T-cell (primary cell): ENCODE results near the gene LRRC4. TPM values are rescaled to one million over a fixed set of nuclear protein-coding genes. Genes with fewer than 3 reads are reported as not detected.
A peak's percentile ranks its signal among the peaks of the same experiment; 100 is the strongest.

ENCODE experiments used
- ATAC-seq, 4 experiments: fragments of 200-7000 bp in 3 of 4; fragments of 150-1000 bp in 1 of 4; cut with Tn5 transposase; replicated peaks in 1 of 4; 1 replicate in 3 of 4; 2 replicates in 1 of 4; pipeline ENCODE4 v1.10.0; 2021; ENCODE audit warnings: moderate library complexity in 3 of 4, mild to moderate bottlenecking in 2 of 4, moderate number of reproducible peaks in 1 of 4
- CTCF ChIA-PET, 2 donors: fragments of 300-600 bp; sonication (Branson Sonifier 250); formaldehyde crosslinking; loops; one replicate each; lab custom pipeline; 2022; ENCODE audit warnings: antibody characterized with exemption in 2 of 2; lab: Charles Lee
- POLR2A ChIA-PET, 2 donors: fragments of 300-600 bp; sonication (Branson Sonifier 250); formaldehyde crosslinking; loops; one replicate each; lab custom pipeline; 2022; ENCODE audit warnings: antibody characterized with exemption in 2 of 2; lab: Charles Lee
- DNase-seq, 35 experiments: peaks; one replicate each; pipeline versions ENCODE4 v3.0.0 to v3.0.0-alpha.2; 2013 to 2023
- H3K27ac ChIP-seq: one replicate; pipeline ENCODE4 v1.5.1; 2013; ENCODE audit warnings: low read length
- H3K27me3 ChIP-seq, 2 experiments: replicated peaks in 1 of 2; 1 replicate in 1 of 2; 2 replicates in 1 of 2; pipeline versions ENCODE4 v1.6.1 to v1.7.0; 2013; ENCODE audit warnings: low read length in 1 of 2, mixed read lengths in 1 of 2; ENCODE audit not compliant: control insufficient read depth in 2 of 2, insufficient read depth in 2 of 2; ENCODE audit errors: extremely low read depth in 1 of 2
- H3K36me3 ChIP-seq, 2 donors: 1 replicate in 1 of 2; 2 replicates in 1 of 2; pipeline versions ENCODE4 v1.6.1 to v1.7.0; 2013; ENCODE audit warnings: low read length in 1 of 2; ENCODE audit not compliant: control insufficient read depth in 2 of 2, insufficient read depth in 1 of 2; ENCODE audit errors: extremely low read depth in 1 of 2
- H3K4me1 ChIP-seq, 2 experiments: 1 replicate in 1 of 2; 2 replicates in 1 of 2; pipeline versions ENCODE4 v1.6.1 to v1.7.0; 2013; ENCODE audit warnings: low read length in 2 of 2, mixed read lengths in 1 of 2; ENCODE audit not compliant: insufficient read depth in 2 of 2, control insufficient read depth in 1 of 2; ENCODE audit errors: extremely low read depth in 1 of 2
- H3K4me3 ChIP-seq, 2 donors: 1 replicate in 1 of 2; 2 replicates in 1 of 2; pipeline versions ENCODE4 v1.5.1 to v1.7.0; 2013; ENCODE audit warnings: mild to moderate bottlenecking in 2 of 2, low read length in 1 of 2, moderate library complexity in 1 of 2; ENCODE audit not compliant: control insufficient read depth in 1 of 2; ENCODE audit errors: extremely low read depth in 1 of 2
- H3K9me3 ChIP-seq: 2 replicates; pipeline ENCODE4 v1.7.0; 2013
- H3K27ac Mint-ChIP-seq, 2 donors: one replicate each; pipeline ENCODE4 v1.8.0; 2020 to 2021; ENCODE audit warnings: mild to moderate bottlenecking in 2 of 2, mixed read lengths in 2 of 2
- H3K27me3 Mint-ChIP-seq, 2 donors: one replicate each; pipeline ENCODE4 v1.8.0; 2021 to 2022; ENCODE audit warnings: mixed read lengths in 2 of 2
- H3K36me3 Mint-ChIP-seq: one replicate; pipeline ENCODE4 v1.8.0; 2021; ENCODE audit warnings: mixed read lengths
- H3K4me1 Mint-ChIP-seq, 3 donors: one replicate each; pipeline ENCODE4 v1.8.0; 2020 to 2022; ENCODE audit warnings: mixed read lengths in 3 of 3, mild to moderate bottlenecking in 1 of 3
- H3K4me3 Mint-ChIP-seq, 3 donors: one replicate each; pipeline ENCODE4 v1.8.0; 2020 to 2022; ENCODE audit warnings: mild to moderate bottlenecking in 3 of 3, mixed read lengths in 3 of 3, moderate library complexity in 3 of 3
- H3K9me3 Mint-ChIP-seq, 3 donors: one replicate each; pipeline ENCODE4 v1.8.0; 2020 to 2022; ENCODE audit warnings: mixed read lengths in 3 of 3
- WGBS: methylation state at CpG from one replicate; pipeline ENCODE4 v1.1.5; 2013; ENCODE audit warnings: missing lambda C conversion rate; ENCODE audit not compliant: insufficient coverage; 5-methylcytosine and 5-hydroxymethylcytosine counted together
- total RNA-seq, 35 experiments: library from RNA in 6 of 35; stranded (reverse) in 6 of 35; fragments of 120-200 nt in 1 of 35; gene quantifications; one replicate each; pipeline versions ENCODE4 v1.2.1 to v1.2.4 and lab custom pipeline; 2013 to 2026

Gene LRRC4
- total RNA-seq, 5 donors from 2014 or later (not counting 1 experiment from before 2014, with no cell fraction given), result 0.07 to 0.77 (median 0.18) TPM; not detected in 2

DNA sequence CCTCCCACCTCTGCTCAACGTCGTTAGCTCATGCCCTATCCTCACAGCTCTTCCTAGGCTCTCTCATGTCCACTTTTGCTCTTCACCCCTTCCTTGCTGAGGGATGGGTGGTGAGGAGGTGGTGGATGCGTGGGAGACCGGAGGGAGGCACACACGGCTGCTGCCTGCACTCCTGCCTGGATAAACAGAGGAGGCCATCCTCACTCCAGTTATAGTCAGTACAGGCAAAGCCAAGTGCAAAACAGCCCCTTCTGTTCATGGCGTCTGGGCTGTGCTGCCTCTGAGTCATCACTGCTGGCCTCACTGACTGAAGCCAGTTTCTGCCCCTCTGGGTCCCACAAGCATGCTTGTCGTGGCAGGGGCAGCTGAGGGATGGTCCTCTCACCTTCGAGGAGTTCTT lies 31.9 kb upstream of the LRRC4 start:
- peaks cover 41 to 46% (median 46%) of the 10 kb centered on the region in 3 donors for H3K4me1 Mint-ChIP-seq
- POLR2A ChIA-PET, result no interaction called here

DNA sequence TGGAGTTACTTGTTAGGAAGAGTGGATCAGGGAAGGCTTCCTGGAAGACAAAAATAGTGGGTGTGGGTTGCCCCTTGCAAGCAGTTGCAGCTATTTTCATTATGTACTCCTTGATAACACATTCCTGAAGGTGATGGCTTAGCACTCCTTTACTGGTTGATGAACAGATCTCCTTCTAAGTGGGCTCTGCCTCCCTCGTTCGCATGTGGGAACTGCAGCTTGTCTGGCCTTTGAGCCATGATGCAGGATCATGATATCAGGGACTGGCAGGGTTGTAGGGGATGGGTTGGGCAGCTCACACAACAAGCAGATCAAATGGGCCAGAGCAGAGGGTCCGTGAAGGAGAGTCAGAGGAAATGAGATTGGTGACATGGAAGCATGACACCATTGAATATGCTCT lies 28.8 kb upstream of the LRRC4 start:
- no peaks in the 10 kb centered on the region for H3K27me3 ChIP-seq
- ChIA-PET POLR2A (no interaction called here), CTCF (no interaction called here)
- H3K27ac ChIP-seq, result no peak overlapping the region
- DNase-seq, result no peak
- H3K4me1 ChIP-seq, result peaks cover 42 to 46% of the 10 kb centered on the region in 2 experiments
- H3K36me3 ChIP-seq, result no peaks in the 10 kb centered on the region
- peak overlapping the region; percentile 17 to 90 for H3K27ac Mint-ChIP-seq
- ATAC-seq, result no peak
- WGBS, result 86% methylated on average over 1 of the region's 3 CpGs
- peak overlapping the region in 1 of 3 donors; percentile 67 for H3K4me3 Mint-ChIP-seq
- no peaks in the 10 kb centered on the region for H3K27me3 Mint-ChIP-seq
- H3K4me3 ChIP-seq, result no peak overlapping the region
- peaks cover 17% of the 10 kb centered on the region for H3K36me3 Mint-ChIP-seq
- peaks cover 50 to 56% (median 55%) of the 10 kb centered on the region in 3 donors for H3K4me1 Mint-ChIP-seq
- H3K9me3 Mint-ChIP-seq, result no peaks in the 10 kb centered on the region
- no peaks in the 10 kb centered on the region for H3K9me3 ChIP-seq

More for the DNA sequence above, 31.9 kb upstream of the LRRC4 start:
- H3K4me3 ChIP-seq, result no peak overlapping the region
- ATAC-seq (no peak), DNase-seq (no peak)
- WGBS, result 97% methylated on average over 3 of the region's 8 CpGs
- H3K36me3 Mint-ChIP-seq, result peaks cover 18% of the 10 kb centered on the region
- H3K27me3 Mint-ChIP-seq, result no peaks in the 10 kb centered on the region
- no peak overlapping the region for H3K27ac ChIP-seq
- H3K9me3 Mint-ChIP-seq, result no peaks in the 10 kb centered on the region
- H3K27me3 ChIP-seq, result no peaks in the 10 kb centered on the region
- peaks cover 35 to 52% of the 10 kb centered on the region in 2 experiments for H3K4me1 ChIP-seq
- no peak overlapping the region for H3K4me3 Mint-ChIP-seq
- CTCF ChIA-PET, result no interaction called here
- no peak overlapping the region for H3K27ac Mint-ChIP-seq
- no peaks in the 10 kb centered on the region for H3K36me3 ChIP-seq
- H3K9me3 ChIP-seq, result no peaks in the 10 kb centered on the region

DNA sequence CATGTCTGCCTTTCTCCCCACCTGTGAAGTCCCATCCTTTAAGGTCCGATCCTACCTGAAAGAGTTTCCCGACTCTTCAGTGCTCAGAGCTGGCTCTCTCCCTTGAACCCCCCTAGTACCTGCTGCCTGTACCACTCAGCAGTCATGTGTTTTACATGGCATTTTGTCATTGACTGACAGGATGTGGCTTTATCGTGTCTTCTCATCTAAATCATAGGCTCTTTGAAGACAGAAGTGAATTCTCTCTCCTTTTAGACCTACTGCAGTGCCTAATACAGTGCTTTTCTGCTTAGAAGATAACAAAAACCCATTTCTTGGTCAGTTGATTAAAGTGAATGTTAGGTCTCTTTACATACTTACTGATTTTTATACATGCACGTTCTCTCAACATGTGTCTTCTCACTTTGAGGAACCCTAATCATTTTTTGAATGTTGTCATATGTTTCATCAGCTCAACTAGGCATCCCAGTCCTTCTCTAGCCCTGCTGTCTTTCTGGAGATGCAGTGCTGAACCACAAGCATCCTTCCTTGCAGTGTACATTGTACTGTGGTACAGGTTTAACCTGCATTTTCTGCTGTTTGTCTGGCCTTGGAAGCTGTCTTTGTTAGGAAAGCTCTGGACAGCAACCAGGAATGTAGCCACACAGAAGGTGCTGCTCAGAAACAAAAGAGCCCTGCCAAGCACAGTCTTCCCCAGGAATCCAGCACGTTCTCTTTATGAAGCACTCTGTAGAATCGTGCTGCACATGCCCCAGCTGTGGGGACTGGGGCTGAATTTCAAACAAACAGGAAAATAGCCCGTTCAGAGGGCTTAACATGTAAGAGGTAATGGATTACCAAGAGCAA lies 28.1 kb upstream of the LRRC4 start:
- Histone ChIP-seq H3K27ac (no peak overlapping the region), H3K4me3 (peak overlapping the region in 1 of 2 donors; percentile 25), H3K36me3 (no peaks in the 10 kb centered on the region), H3K27me3 (no peaks in the 10 kb centered on the region), H3K4me1 (peaks cover 42 to 46% of the 10 kb centered on the region in 2 experiments), H3K9me3 (no peaks in the 10 kb centered on the region)
- 54% methylated on average over 5 of the region's 7 CpGs for WGBS
- peak; percentile 87 to 94 (median 92) for ATAC-seq
- DNase-seq, result peak in 14 of 35 experiments; percentile 1 to 62 (median 14)
- peak overlapping the region in 1 of 3 donors; percentile 67 for H3K4me3 Mint-ChIP-seq
- ChIA-PET POLR2A (no interaction called here), CTCF (no interaction called here)
- H3K9me3 Mint-ChIP-seq, result no peaks in the 10 kb centered on the region
- H3K4me1 Mint-ChIP-seq, result peaks cover 55 to 60% (median 57%) of the 10 kb centered on the region in 3 donors
- peak overlapping the region; percentile 17 to 90 for H3K27ac Mint-ChIP-seq
- H3K36me3 Mint-ChIP-seq, result peaks cover 12% of the 10 kb centered on the region
- H3K27me3 Mint-ChIP-seq, result no peaks in the 10 kb centered on the region

DNA sequence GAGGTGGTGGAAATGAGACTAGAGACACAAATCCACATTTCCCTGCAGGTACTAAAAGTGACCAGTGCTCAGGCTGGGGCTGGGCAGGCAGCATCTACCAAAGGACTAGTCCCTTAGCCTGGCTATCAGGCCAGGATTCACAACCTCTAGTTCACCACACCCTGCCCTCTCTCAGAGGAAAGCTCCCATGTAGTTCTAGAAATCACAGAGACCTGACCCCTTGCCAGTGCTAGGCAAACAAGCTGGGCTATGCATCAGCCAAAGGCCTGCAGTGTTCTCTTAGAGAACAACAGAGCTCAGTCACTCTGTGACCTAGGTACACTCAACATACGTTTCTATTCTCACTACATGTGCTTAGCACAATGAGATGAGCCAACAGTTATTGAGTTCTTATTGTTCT lies 26.7 kb upstream of the LRRC4 start:
- Histone ChIP-seq H3K4me1 (peaks cover 42 to 50% of the 10 kb centered on the region in 2 experiments), H3K4me3 (no peak overlapping the region), H3K27ac (no peak overlapping the region), H3K9me3 (no peaks in the 10 kb centered on the region), H3K27me3 (no peaks in the 10 kb centered on the region), H3K36me3 (no peaks in the 10 kb centered on the region)
- no peaks in the 10 kb centered on the region for H3K9me3 Mint-ChIP-seq
- no peaks in the 10 kb centered on the region for H3K27me3 Mint-ChIP-seq
- peak overlapping the region; percentile 1 to 20 for H3K27ac Mint-ChIP-seq
- WGBS, result no CpG with 5 or more reads among the region's 1 CpG
- DNase-seq (no peak), ATAC-seq (no peak)
- peaks cover 2% of the 10 kb centered on the region for H3K36me3 Mint-ChIP-seq
- peak overlapping the region in 1 of 3 donors; percentile 67 for H3K4me3 Mint-ChIP-seq
- ChIA-PET POLR2A (no interaction called here), CTCF (interaction anchor here in 1 of 2 donors (0.6 kb wide), 1 partner anchor 34 kb away, joined by 3 read pairs; no protein-coding TSS in a partner anchor)
- H3K4me1 Mint-ChIP-seq, result peaks cover 59 to 62% (median 61%) of the 10 kb centered on the region in 3 donors

DNA sequence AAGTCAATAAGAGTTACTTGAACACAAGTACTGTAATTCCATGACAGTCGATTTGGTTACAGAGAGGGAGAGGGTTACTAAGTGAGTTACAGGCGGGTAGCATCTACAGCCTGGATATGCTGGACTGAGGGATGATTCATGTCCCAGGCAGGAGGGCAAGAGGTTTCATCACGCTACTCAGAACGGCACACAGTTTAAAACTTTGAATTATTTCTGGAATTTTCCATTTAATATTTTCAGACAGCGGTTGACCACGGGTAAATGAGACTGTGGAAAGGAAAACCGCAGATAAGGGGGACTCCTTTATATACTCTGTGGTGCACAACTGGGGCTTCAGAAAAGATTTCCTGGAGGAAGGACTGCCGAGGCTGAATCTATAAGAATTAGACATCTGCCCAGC lies 25.7 kb upstream of the LRRC4 start:
- Histone ChIP-seq H3K27me3 (no peaks in the 10 kb centered on the region), H3K4me1 (peaks cover 42 to 56% of the 10 kb centered on the region in 2 experiments), H3K9me3 (no peaks in the 10 kb centered on the region), H3K27ac (no peak overlapping the region), H3K4me3 (no peak overlapping the region), H3K36me3 (no peaks in the 10 kb centered on the region)
- 80% methylated on average over 2 of the region's 8 CpGs for WGBS
- Mint-ChIP-seq H3K27ac (no peak overlapping the region), H3K4me1 (peaks cover 69 to 71% (median 70%) of the 10 kb centered on the region in 3 donors), H3K27me3 (no peaks in the 10 kb centered on the region), H3K36me3 (no peaks in the 10 kb centered on the region), H3K4me3 (no peak overlapping the region), H3K9me3 (no peaks in the 10 kb centered on the region)
- ATAC-seq (no peak), DNase-seq (no peak)
- POLR2A ChIA-PET, result no interaction called here
- CTCF ChIA-PET, result no interaction called here

DNA sequence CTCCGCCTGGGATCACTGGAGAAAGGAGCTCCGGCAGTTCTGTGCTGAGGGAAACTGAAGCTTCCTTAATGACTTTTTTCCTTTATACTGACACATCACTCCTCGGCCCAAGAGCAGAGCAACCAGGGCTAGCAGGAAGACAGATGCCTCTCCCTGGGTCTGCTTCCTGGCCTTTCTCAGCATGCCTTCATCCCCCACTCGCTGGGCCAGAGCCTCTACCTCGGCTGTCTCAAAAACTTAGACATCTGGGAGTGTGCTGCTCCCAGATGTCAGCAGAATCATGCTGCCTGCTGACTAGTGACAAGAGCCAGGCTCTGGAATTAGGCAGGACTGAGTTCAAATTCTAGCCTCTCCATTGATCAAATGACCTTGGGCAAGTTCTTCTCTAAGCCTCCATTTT lies 24.4 kb upstream of the LRRC4 start:
- peaks cover 73 to 77% (median 75%) of the 10 kb centered on the region in 3 donors for H3K4me1 Mint-ChIP-seq
- no peaks in the 10 kb centered on the region for H3K27me3 ChIP-seq
- peak overlapping the region in 1 of 2 donors; percentile 19 for H3K27ac Mint-ChIP-seq
- H3K9me3 ChIP-seq, result no peaks in the 10 kb centered on the region
- H3K36me3 ChIP-seq, result no peaks in the 10 kb centered on the region
- ChIA-PET CTCF (interaction anchor here in 1 of 2 donors (0.5 kb wide), 1 partner anchor 1896 kb away, joined by 12 read pairs; no protein-coding TSS in a partner anchor), POLR2A (no interaction called here)
- H3K4me3 Mint-ChIP-seq, result no peak overlapping the region
- DNase-seq (no peak), ATAC-seq (no peak)
- no peaks in the 10 kb centered on the region for H3K27me3 Mint-ChIP-seq
- WGBS, result 94% methylated on average over 3 of the region's 5 CpGs
- peaks cover 3% of the 10 kb centered on the region for H3K36me3 Mint-ChIP-seq
- H3K4me3 ChIP-seq, result no peak overlapping the region
- peaks cover 37 to 44% of the 10 kb centered on the region in 2 experiments for H3K4me1 ChIP-seq
- H3K9me3 Mint-ChIP-seq, result no peaks in the 10 kb centered on the region
- no peak overlapping the region for H3K27ac ChIP-seq
